Measurements from ENCODE around the gene ELAVL2.

ELAVL2 gene

GRCh38 chr9:23826120-23826629, at the start of gene ELAVL2:
ELAVL2 (minus strand) TSS chr9:23826240; CDS start chr9:23762234, 64,006 bp downstream.
- peak within 1 kb of the TSS; percentile 65 for H3K4me3 ChIP-seq (ENCODE audit: low read length)
- TF ChIP-seq CTCF (conservative IDR thresholded peaks at IDR 0.05; ENCODE audit: low read length) = no peak
- DNase-seq (ENCODE audit: low read depth) = peak; percentile 96

GRCh38 chr9:23858234-23858633, 32.2 kb upstream of the ELAVL2 start:
- TF ChIP-seq CTCF (conservative IDR thresholded peaks at IDR 0.05; ENCODE audit: low read length) = no peak
- DNase-seq (ENCODE audit: low read depth) = no peak
- no peak overlapping the region for H3K4me3 ChIP-seq (ENCODE audit: low read length)

GRCh38 chr9:23855873-23856604, 30.0 kb upstream of the ELAVL2 start:
- no peak overlapping the region for H3K4me3 ChIP-seq (ENCODE audit: low read length)
- TF ChIP-seq CTCF (conservative IDR thresholded peaks at IDR 0.05; ENCODE audit: low read length) = no peak
- no peak for DNase-seq (ENCODE audit: low read depth)

DNA sequence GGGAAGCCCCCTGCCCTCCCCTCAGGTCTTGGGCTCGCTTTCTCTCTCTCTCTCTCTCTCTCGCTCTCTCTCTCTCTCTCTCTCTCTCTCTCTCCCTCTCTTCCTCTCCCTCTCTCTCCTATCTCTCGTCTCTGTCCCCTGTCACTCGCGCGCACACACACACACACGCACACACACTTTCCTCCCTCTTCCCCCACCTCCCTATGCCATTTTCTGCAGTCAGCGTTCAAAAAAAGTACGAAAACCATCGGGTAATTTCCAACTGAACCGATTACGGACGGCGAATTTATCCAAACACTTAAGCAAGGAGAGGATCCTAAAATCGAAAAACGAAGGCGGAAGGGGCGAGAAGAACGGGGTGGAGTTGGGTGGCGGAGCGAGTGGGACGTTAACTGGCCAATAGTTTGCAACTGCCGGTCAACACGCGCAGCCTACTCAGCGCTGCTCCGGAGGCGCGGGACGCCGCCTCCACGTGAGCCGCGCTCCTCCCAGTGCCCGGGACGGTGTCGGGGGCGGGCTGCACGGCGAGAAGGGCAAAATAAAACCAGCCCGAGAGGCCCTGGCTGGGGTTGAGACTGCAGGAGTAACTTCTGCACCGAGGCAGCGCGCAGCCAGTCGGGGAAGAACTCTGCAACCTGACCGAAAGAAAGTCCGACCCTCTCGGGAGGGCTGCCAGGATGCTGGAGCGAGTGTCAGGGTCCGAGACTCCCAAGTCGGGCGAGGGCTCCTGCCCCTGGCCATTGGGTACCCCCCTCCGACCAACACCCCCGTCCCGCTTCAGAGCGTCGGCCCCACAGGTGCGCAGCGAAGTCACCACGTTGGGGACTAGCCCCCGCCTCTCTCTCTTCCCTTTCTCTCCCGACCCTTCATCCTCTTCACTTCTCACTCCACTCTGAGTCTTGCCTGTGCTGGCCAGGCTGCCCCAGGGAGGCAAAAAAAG, 24.9 kb upstream of the ELAVL2 start:
- no peak for TF ChIP-seq CTCF (conservative IDR thresholded peaks at IDR 0.05; ENCODE audit: low read length)
- DNase-seq (ENCODE audit: low read depth) = no peak
- peak overlapping the region; percentile 27 for H3K4me3 ChIP-seq (ENCODE audit: low read length)

DNA sequence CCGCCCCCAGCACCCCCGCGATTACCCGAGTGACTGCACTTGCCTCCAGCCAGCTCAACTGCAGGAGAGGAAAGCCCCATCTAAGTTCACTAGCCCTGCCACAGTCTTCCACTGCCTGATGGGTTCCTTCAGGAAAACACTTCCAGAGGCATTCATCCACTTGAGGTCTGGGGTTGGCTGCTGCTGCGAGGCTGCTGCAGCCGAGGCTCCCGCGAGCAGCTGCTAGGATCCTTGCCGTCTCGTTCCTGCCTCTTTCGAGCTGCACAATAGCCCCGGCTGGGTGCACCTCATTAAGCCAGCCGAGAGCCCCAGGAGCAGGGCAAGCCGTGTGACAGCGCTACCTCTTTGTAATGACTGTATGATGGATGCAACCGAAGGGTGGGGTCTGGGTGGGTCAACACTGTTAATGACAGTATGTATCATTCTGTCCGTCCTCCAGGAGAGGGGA, 24.2 kb upstream of the ELAVL2 start:
- no peak for DNase-seq (ENCODE audit: low read depth)
- no peak overlapping the region for H3K4me3 ChIP-seq (ENCODE audit: low read length)

DNA sequence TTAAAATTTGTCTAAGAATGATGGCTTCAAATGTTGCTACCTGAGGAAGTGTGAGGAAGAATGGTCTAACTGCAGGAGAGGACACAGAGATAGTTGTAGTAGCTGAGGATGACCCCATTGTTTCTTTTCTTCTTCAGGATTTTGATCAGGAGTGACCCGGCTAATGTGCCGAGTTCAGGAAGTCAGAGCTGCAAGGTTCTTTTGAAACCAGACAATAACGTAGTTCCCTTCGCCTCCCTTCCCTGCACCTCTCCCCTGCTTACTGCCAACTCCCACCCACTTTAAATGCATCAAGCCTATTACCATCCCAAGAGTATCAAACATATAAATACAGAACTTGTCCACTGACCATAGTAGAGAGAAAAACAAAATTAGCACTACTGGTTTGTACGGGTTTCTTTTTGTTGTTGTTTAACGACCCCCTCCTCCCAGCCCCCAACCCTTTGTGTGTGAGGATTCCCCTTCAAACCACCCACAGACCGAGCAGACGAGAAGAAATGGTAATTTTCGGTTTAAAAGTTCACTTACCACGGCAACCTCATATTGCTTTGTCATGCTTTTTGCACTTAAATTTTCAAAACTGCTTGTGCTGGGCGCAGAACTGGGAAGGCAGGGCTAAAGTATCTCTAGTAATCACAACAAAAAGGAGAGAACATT, 23.5 kb upstream of the ELAVL2 start:
- DNase-seq (ENCODE audit: low read depth) = no peak
- TF ChIP-seq CTCF (conservative IDR thresholded peaks at IDR 0.05; ENCODE audit: low read length) = no peak
- H3K4me3 ChIP-seq (ENCODE audit: low read length) = no peak overlapping the region

More for the DNA sequence above, 24.2 kb upstream of the ELAVL2 start:
- no peak for TF ChIP-seq CTCF (conservative IDR thresholded peaks at IDR 0.05; ENCODE audit: low read length)

Measured in AG10803 (cell line).